ENCODE measurements around the gene ABO.
"Not testable (repeated sequence)": the region's sequence is repeated elsewhere in the genome, so short reads cannot be mapped to it uniquely, and the experiment has no call there.

The ABO gene

DNA sequence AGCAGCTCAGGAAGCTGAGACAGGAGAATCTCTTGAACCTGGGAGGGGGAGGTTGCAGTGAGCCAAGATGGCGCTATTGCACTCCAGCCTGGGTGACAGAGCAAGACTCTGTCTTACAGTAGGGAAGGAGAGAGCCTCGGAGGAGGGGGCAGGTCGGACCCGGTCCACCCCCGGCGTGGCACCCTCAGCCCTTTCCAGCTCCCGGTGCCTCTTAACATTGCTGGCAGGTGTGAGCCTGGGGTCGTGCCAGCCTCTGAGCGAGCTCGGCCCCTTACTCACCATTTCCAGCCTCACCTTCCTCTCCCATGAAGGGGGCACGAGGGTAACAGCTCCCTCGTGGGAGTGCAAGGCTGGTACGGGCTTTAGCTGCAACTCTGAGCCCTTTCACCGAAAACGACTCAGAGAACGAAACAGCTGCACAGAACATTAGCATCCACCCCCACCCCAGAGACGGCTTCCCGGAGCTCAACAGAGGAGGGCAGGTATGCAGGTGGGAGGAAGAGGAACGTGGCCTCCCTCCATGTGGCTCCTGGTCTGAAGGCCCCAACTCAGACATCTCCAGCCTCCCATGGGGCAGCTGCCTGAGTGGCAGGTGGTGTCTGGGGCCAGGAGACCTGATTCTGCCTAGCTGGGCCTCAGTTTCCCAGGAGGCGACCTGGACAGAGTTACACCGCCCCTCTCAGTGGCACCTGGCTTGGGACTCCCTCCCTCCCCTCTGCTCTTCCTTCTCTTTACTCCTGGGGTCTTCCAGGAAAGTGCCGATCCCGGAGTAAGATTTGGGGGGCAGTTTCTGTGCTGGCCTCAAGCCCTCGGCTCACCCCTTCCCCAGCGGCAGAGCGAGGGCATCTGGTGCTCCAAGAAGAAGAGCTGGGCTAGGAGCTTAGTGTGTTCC is 28.5 kb upstream of the ABO start:
- no peaks in the 10 kb centered on the region for H3F3A ChIP-seq (ENCODE audit: insufficient read depth)
- no peak overlapping the region for H3K27ac ChIP-seq (ENCODE audit: low read depth, low read length)
- H3K36me3 ChIP-seq (ENCODE audit: low read length), result no peaks in the 10 kb centered on the region
- H3K9me2 ChIP-seq (replicated peaks; ENCODE audit: insufficient read depth, low read length), result no peaks in the 10 kb centered on the region
- H3K27me3 ChIP-seq (ENCODE audit: low read length), result no peaks in the 10 kb centered on the region
- no peak overlapping the region for H2AFZ ChIP-seq (ENCODE audit: low read depth, low read length, severe bottlenecking)
- no peaks in the 10 kb centered on the region for H3K9me3 ChIP-seq (ENCODE audit: insufficient read depth, low read length)
- no peak overlapping the region for H3K4me3 ChIP-seq (ENCODE audit: insufficient read depth, low read length, poor library complexity, severe bottlenecking)
- no peak overlapping the region for H3K4me2 ChIP-seq (ENCODE audit: low read depth, low read length, poor library complexity, severe bottlenecking)
- TF ChIP-seq, protein P1, sequence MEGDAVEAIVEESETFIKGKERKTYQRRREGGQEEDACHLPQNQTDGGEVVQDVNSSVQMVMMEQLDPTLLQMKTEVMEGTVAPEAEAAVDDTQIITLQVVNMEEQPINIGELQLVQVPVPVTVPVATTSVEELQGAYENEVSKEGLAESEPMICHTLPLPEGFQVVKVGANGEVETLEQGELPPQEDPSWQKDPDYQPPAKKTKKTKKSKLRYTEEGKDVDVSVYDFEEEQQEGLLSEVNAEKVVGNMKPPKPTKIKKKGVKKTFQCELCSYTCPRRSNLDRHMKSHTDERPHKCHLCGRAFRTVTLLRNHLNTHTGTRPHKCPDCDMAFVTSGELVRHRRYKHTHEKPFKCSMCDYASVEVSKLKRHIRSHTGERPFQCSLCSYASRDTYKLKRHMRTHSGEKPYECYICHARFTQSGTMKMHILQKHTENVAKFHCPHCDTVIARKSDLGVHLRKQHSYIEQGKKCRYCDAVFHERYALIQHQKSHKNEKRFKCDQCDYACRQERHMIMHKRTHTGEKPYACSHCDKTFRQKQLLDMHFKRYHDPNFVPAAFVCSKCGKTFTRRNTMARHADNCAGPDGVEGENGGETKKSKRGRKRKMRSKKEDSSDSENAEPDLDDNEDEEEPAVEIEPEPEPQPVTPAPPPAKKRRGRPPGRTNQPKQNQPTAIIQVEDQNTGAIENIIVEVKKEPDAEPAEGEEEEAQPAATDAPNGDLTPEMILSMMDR (IDR thresholded peaks at IDR 0.05; ENCODE audit: insufficient read depth, low read length, poor library complexity, severe bottlenecking), result no peak
- TF ChIP-seq EZH2phosphoT487 (conservative IDR thresholded peaks at IDR 0.05; ENCODE audit: low read length), result no peak
- H3K9ac ChIP-seq (ENCODE audit: low read length), result no peak overlapping the region
- no peaks in the 10 kb centered on the region for H3K79me2 ChIP-seq (ENCODE audit: insufficient read depth, low read length)
- no peaks in the 10 kb centered on the region for H4K20me1 ChIP-seq (ENCODE audit: low read depth, low read length)

DNA sequence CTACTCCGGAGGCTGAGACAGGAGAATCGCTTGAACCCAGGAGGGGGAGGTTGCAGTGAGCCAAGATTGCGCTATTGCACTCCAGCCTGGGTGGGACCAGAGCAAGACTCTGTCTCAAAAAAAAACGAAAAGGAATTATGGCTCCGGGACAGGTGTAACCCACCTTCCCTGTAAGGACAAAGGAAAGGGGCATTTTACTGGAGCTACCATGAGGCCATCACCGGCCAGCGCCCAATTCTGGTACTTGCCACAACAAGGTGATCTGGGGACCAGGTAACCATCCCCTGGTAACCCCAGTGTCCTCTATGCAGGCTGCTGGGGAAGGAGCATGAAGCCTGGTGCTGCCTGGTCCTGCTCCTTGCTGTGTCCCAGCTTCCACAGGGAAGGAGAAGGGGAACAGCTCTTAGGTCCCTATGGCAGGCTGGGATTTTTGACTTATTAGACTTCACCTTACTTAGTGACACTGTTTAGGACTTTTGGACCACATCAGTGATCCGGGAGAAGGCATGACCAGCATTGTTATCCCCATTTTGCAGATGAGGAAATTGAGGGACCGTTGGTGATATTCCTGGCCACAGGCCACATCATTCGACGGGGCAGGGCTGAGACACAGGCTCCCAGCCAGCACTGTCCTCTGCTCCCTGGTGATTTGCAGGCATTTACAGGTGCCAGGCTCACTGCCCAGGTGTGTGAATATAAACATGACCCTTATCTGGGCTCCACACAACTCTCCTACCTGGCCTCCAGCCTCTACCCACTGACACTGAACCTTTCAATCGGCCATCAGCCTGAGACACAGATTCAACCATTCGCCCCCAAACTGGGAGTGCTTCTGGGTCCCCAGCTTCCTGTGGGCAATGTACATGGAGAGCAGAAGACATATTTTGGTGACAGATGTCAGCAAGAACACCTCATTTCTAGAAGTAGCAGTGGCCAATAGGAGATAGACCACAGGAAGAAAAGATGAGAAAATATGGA is 26.5 kb upstream of the ABO start:
- H3K79me2 ChIP-seq (ENCODE audit: insufficient read depth, low read length), result no peaks in the 10 kb centered on the region
- H3K36me3 ChIP-seq (ENCODE audit: low read length), result no peaks in the 10 kb centered on the region
- H3K9me3 ChIP-seq (ENCODE audit: insufficient read depth, low read length), result no peaks in the 10 kb centered on the region
- H2AFZ ChIP-seq (ENCODE audit: low read depth, low read length, severe bottlenecking), result no peak overlapping the region
- H3F3A ChIP-seq (ENCODE audit: insufficient read depth), result no peaks in the 10 kb centered on the region
- H4K20me1 ChIP-seq (ENCODE audit: low read depth, low read length), result no peaks in the 10 kb centered on the region
- H3K4me2 ChIP-seq (ENCODE audit: low read depth, low read length, poor library complexity, severe bottlenecking), result no peak overlapping the region
- TF ChIP-seq, protein P1 (IDR thresholded peaks at IDR 0.05; ENCODE audit: insufficient read depth, low read length, poor library complexity, severe bottlenecking), result no peak
- no peak for TF ChIP-seq EZH2phosphoT487 (conservative IDR thresholded peaks at IDR 0.05; ENCODE audit: low read length)
- no peaks in the 10 kb centered on the region for H3K9me2 ChIP-seq (replicated peaks; ENCODE audit: insufficient read depth, low read length)
- no peak overlapping the region for H3K27ac ChIP-seq (ENCODE audit: low read depth, low read length)
- H3K4me3 ChIP-seq (ENCODE audit: insufficient read depth, low read length, poor library complexity, severe bottlenecking), result no peak overlapping the region
- no peaks in the 10 kb centered on the region for H3K27me3 ChIP-seq (ENCODE audit: low read length)
- no peak overlapping the region for H3K9ac ChIP-seq (ENCODE audit: low read length)

GRCh38 chr9:133299996-133300395 is 25.0 kb upstream of the ABO start:
- H4K20me1 ChIP-seq (ENCODE audit: low read depth, low read length); H3K27me3 ChIP-seq (ENCODE audit: low read length); H3K4me3 ChIP-seq (ENCODE audit: insufficient read depth, low read length, poor library complexity, severe bottlenecking); H3K9me3 ChIP-seq (ENCODE audit: insufficient read depth, low read length); H2AFZ ChIP-seq (ENCODE audit: low read depth, low read length, severe bottlenecking); H3K27ac ChIP-seq (ENCODE audit: low read depth, low read length); H3K9me2 ChIP-seq (replicated peaks; ENCODE audit: insufficient read depth, low read length); H3K4me2 ChIP-seq (ENCODE audit: low read depth, low read length, poor library complexity, severe bottlenecking); H3K79me2 ChIP-seq (ENCODE audit: insufficient read depth, low read length); H3K9ac ChIP-seq (ENCODE audit: low read length); H3F3A ChIP-seq (ENCODE audit: insufficient read depth); H3K36me3 ChIP-seq (ENCODE audit: low read length): not testable (repeated sequence)
